Pons (tissue), 1 donor: ENCODE data around the gene TWNK.

Experiments used
- DNase-seq: peaks from one replicate; pipeline ENCODE4 v3.0.0-alpha.2; 2016; ENCODE audit warnings: low spot score

The TWNK gene

GRCh38 chr10:100996678-100997359 lies 9.5 kb downstream of the TWNK start:
- DNase-seq = no peak

DNA sequence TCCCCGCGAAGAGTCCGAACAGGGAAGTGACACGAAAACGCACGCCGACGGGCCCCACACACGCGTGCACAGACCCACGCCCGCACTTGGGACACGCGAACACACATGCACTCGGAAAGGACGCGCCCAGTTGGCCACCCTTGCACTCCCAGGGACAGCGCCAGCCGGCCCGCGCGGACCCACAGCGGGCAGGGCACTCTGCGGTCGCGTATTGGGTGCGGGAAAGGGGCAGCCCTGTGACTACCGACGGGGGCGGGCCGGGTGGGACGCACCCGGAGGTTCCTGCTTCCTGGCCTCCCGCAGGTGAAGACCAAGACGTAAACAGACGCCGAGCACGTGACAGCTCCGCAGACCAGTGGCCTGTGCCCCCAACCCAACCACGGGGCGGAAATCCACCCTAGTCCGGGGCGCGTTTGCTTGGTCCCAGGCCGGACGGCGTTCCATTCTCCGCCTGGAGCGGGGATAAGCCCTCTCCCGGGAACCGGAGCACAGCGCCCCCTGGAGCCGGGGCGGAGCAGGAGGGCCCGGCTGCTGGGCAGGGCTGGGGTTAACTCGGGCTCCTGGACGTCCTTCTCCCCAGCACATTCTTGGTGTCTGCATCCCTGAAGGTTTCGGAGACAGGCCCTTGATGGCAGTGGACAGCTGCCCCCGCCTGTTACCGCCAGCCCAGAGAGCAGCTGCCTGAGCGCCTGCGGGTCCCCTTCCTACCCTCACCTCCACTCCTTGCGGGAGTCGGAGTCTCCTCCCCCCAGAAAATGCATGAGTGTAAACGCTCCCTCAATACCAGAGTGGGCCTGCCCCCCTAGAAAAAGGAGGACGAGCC lies 10.2 kb downstream of the TWNK start:
- DNase-seq = peak; percentile 74

DNA sequence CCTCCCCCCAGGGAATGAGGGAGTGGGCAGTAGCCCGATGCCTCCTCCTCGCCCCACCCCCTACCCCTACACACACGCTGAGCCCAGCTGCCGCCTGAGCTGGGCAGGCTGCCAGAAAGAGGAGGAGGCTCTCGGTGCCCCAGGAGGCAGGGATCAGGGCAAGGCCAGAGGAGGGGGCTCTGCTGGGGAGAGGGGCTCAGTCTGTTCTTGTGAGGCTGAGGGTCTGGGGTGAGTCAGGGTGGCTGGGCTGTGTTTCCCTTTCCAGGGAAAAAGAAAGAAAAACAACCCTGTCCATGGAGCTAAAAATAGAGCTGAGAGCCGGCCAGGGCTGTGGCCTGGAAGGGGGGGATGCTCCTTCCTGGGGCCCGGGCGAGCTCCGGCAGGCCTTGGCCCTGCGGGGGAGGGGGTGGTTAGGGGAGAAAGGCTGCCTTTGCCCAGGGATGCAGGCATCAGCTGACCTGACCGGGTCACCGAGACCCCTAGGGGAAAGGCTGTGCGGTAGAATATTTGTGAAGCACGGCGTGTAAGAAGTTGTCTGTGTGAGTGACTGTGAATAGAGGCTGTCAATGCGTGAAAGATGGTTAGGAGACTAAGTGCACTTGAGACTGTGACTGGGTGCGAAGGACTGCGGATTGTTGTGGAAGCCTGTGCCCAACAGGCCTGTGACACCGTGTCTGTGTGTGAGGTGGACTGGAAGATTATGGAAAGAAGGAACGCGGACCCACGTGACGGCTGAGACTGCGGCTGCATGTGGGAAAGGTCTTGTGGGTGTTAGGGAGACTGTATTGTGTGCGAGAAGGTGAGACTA lies 11.0 kb downstream of the TWNK start:
- DNase-seq = peak; percentile 97

GRCh38 chr10:100998991-100999741 lies 11.8 kb downstream of the TWNK start:
- peak; percentile 74 for DNase-seq

DNA sequence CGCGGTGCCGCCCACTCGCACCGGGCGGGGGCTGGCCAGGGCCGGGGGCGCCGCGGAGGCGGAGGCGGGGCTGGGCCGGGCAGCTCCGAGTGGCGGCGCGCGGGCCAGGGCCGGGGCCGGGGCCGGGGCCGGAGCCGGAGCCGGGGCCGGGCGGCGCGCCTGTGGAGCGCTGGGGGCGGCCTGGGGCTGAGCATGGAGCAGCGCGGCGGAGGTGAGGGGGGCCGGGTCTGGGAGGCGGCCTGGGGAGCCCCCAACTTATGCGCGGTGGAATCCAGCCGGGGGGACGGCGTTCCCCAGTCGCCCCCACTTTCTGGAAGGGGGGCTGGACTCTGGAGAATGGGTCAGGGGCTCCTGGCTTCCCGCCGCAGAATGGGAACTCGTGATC lies 12.4 kb downstream of the TWNK start, which contains the start of gene LZTS2:
Gene LZTS2 (plus strand): TSS at position 67 of the 385 bp plus-strand sequence. CDS start 2,731 bp downstream, outside the sequence.
- DNase-seq = no peak

GRCh38 chr10:101000127-101000914 lies 13.0 kb downstream of the TWNK start:
- DNase-seq = no peak

DNA sequence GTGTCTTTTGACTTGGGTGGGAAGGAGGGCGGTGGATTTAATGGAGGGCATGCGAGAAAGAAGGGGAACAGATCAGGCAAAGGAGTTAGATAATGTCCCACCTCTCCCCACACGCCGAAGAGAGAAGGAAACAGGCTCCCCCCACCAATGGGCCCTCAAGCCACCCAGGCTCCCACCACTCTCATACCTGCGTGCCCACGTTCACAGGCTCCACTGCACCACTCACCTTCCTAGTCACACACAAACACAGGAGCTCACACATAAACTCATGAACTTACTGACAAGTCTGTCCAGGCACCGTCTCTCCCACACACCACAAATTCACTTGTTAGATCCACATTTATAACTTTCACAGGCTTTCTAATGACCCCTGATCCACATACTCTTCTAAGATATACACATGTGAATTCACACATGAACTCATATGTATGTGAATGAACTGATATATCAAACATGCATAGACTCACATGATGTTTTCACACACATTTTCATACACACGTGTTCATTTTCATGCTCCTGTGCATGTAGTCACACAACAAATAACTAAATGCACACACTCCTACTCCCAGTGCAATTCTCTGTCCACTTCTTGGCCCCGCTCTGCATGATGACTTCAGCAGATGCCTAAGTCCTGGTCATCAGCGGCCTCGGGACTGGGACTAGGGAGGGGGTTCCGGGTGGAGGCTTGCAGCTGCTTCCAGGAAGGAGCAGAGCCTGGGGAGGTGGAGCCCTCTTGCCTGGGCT lies 13.7 kb downstream of the TWNK start:
- peak; percentile 91 for DNase-seq

DNA sequence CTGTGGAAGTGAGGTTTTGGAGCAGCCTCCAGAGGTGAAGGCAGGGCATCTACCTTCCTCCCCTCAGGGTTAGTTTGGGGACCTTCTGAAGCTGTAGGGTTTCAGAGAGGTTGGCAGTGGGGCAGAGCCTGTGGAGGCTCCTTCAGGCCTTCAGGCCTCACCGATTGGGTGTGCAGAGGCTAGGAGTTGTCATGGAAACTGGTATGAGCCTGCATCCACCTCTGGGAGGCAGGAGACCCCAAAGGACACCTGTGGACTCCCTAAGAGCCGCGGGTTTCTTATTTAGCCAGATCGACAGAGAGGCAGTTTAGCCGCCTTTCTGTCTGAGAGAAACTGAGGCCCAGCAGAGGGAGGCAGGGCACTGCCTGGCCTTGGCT lies 14.3 kb downstream of the TWNK start:
- no peak for DNase-seq

GRCh38 chr10:101002456-101002855 lies 15.1 kb downstream of the TWNK start:
- DNase-seq = no peak

DNA sequence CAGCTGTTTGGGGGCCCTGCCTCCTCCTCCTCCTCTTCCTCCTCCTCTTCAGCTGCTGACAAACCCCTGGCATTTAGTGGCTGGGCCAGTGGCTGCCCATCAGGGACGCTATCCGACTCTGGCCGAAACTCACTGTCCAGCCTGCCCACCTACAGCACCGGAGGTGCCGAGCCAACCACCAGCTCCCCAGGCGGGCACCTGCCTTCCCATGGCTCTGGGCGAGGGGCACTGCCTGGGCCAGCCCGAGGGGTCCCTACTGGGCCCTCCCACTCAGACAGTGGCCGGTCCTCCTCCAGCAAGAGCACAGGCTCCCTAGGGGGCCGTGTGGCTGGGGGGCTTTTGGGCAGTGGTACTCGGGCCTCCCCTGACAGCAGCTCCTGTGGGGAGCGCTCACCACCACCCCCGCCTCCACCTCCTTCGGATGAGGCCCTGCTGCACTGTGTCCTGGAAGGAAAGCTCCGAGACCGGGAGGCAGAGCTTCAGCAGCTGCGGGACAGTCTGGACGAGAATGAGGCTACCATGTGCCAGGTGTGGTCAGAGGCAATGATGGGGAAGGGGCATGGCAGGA lies 16.4 kb downstream of the TWNK start:
- no peak for DNase-seq

GRCh38 chr10:101005361-101005760 lies 18.0 kb downstream of the TWNK start:
- no peak for DNase-seq

DNA sequence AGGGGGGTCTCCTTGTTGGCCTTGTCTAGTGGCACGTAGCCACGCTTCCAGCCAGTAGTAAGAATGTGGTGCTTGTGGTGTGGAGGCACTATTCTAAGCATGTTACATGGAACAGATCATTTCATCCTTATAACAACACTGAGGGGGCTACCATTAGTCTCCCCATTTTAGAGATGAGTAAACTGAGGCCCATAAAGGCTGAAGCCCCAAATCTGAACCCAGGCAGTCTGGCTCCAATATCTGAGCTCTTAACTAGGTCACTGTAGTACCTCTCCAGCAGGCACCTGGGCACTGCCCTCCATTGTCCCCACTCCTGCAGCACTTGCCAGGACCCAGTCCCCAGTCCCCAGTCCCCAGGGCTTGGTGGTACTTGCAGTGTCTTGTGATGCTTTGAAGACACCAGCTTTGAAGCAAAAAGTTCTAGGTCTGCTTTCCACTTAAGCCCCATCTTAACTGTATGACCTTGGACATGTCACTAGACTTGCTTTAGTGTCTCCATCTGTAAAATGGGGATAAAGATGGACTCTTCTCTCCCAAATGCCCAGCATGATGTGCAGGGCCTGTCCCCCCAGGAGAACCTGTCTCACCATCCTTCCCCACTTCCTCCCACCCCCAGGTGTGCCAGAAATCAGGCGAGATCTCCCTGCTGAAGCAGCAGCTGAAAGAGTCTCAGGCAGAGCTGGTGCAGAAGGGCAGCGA lies 18.7 kb downstream of the TWNK start:
- DNase-seq = no peak

DNA sequence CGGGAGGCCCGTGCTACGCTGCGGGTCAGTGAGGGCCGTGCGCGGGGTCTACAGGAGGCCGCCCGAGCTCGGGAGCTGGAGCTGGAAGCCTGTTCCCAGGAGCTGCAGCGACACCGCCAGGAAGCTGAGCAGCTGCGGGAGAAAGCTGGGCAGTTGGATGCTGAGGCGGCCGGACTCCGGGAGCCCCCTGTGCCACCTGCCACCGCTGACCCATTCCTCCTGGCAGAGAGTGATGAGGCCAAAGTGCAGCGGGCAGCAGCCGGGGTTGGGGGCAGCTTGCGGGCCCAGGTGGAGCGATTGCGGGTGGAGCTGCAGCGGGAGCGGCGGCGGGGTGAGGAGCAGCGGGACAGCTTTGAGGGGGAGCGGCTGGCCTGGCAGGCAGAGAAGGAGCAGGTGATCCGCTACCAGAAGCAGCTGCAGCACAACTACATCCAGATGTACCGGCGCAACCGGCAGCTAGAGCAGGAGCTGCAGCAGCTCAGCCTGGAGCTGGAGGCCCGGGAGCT lies 19.3 kb downstream of the TWNK start:
- DNase-seq = no peak

DNA sequence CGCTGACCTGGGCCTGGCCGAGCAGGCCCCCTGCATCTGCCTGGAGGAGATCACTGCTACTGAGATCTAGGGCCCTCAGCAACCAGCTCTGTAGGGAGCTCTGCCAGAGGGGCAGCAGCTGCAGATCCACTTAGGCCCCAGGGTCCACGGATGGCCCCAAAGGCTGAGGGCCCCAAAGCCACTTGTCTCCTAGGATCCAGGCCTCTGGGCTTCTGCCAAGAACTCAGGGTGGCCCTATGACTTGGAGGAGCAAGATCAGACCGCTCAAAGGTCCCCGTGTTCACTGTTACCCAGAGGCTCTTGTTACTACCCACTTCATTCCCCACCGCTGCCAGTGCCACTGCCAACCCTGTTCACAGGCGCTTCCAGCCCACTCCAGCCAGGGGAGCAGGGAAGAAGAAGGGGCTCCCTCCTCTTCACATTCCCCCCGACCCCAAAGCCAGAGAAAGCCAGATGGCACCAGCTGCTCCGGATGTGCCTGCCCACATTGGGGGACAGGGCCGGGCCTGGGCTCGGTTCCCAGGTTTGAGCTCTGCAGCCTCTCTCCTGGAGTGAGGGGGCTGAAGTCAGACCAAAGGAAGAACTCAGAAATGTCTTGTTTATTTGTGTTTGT lies 19.9 kb downstream of the TWNK start:
- DNase-seq = no peak

DNA sequence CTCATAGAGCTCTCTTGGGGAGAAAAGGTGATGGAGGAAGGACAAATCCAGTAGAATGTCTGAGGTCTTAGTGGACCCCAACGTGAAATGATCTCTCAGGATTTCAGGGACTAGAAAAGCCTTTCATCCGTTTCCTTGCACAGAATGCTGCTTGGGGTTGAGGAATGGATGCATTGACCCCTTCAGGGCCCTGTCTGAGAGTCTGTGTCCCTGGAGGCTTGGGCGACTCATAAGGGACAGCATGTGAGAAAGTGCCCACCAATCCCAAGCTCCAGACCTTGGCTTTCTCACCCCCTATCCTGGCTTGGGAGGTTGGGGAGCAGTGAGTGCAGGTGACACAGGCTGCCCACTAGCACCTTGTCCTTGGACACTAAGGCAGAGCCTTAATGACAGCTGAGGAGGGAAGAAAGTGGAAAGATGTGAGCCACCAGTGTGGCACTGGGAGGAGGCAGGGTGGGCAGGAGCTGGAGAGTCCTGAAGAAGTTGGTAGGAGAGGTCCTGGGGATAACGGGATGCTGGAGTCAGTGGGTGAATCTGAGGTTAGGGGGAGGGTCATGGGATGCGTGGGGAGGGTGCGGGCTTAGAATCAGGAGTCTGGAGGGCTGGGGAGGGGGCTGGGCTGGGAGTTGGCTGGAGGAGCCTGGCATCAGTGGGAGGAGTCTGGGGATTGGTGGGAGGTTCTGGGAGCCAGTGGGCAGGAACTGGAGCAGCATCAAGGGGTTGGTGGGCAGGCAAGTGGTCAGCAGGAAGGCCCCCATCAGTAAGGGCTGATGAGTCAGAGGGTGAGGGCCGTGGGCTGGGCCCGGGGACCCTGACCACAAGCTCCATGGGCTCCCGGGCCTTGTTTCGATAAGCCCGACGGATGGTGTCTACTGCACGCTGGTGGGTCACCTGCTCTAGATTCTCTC lies 20.8 kb downstream of the TWNK start:
- DNase-seq = peak; percentile 81

- DNase-seq = peak; percentile 96
Observed at GRCh38 chr10:101008823-101009423, 21.6 kb downstream of the TWNK start.

- no peak for DNase-seq
Observed at GRCh38 chr10:101010329-101010728, 23.0 kb downstream of the TWNK start.
